Gastrocnemius medialis (tissue), 4 donors: Measurements from ENCODE around the gene CD33.

Experiments used
- POLR2A ChIP-seq, 2 donors: fragments of 450-650 bp; IDR thresholded peaks; one replicate each; pipeline ENCODE4 v1.6.1; 2017; ENCODE audit warnings: antibody characterized with exemption in 2 of 2, mild to moderate bottlenecking in 2 of 2, moderate library complexity in 2 of 2
- TF ChIP-seq, protein P1 (sequence below), 5 experiments: fragments of 450-650 bp in 3 of 5; fragments of 200-600 bp in 2 of 5; sonication (generic) in 2 of 5; IDR thresholded peaks in 4 of 5; conservative IDR thresholded peaks in 1 of 5; 1 replicate in 4 of 5; 2 replicates in 1 of 5; pipeline ENCODE4 v1.5.1; 2016 to 2019; ENCODE audit warnings: antibody characterized with exemption in 5 of 5, mild to moderate bottlenecking in 3 of 5, moderate library complexity in 3 of 5

DNA sequence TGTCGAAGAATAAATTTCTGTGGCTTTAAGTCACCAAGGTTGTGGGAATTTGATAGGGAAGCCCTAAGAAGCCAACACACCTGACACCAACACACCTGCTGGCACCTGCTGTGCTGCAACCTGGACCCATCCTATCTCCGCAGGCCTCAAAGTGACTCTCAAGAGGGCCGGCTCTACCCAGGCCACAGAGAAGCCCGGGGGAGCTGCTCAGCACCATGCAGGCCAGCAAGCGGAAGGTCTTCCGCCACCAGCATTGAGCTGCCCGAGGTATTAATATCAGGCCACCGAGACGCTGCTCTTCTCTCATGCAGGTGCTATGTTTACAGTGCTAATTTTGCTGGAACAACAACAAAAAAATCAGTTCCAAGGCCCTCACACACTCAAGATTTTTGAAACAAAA, 32.2 kb upstream of the CD33 start:
- TF ChIP-seq, protein P1, sequence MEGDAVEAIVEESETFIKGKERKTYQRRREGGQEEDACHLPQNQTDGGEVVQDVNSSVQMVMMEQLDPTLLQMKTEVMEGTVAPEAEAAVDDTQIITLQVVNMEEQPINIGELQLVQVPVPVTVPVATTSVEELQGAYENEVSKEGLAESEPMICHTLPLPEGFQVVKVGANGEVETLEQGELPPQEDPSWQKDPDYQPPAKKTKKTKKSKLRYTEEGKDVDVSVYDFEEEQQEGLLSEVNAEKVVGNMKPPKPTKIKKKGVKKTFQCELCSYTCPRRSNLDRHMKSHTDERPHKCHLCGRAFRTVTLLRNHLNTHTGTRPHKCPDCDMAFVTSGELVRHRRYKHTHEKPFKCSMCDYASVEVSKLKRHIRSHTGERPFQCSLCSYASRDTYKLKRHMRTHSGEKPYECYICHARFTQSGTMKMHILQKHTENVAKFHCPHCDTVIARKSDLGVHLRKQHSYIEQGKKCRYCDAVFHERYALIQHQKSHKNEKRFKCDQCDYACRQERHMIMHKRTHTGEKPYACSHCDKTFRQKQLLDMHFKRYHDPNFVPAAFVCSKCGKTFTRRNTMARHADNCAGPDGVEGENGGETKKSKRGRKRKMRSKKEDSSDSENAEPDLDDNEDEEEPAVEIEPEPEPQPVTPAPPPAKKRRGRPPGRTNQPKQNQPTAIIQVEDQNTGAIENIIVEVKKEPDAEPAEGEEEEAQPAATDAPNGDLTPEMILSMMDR (IDR thresholded peaks at IDR 0.05 in 4 of 5, conservative IDR thresholded peaks at IDR 0.05 in 1 of 5) = no peak
- no peak for TF ChIP-seq POLR2A (IDR thresholded peaks at IDR 0.05)
